ENCODE measurements around the gene TUBA3E.
"Not testable (repeated sequence)": the region's sequence is repeated elsewhere in the genome, so short reads cannot be mapped to it uniquely, and the experiment has no call there.

Gene TUBA3E

GRCh38 chr2:130142396-130143265 is 55.6 kb downstream of the TUBA3E start:
- DNase-seq, result not testable (repeated sequence)

Measured in RPMI8226 (cell line).